Fibroblast of peridontal ligament (primary cell): ENCODE data around the gene PPP2R2C.

Experiments used
- DNase-seq: peaks from one replicate; pipeline ENCODE4 v3.0.0-alpha.2; 2010; ENCODE audit errors: extremely low read depth

PPP2R2C gene

GRCh38 chr4:6332042-6332668 is 140.3 kb downstream of the PPP2R2C start:
- peak; percentile 16 for DNase-seq

GRCh38 chr4:6331468-6331867 is 140.9 kb downstream of the PPP2R2C start:
- no peak for DNase-seq

GRCh38 chr4:6331018-6331417 is 141.4 kb downstream of the PPP2R2C start:
- DNase-seq = no peak

GRCh38 chr4:6330384-6330767 is 142.0 kb downstream of the PPP2R2C start:
- DNase-seq = no peak

- no peak for DNase-seq
These were observed 142.7 kb downstream of the PPP2R2C start for GRCh38 chr4:6329478-6330383.

- DNase-seq = no peak
These were observed 143.9 kb downstream of the PPP2R2C start for GRCh38 chr4:6328526-6328925.

GRCh38 chr4:6327220-6327917 is 145.0 kb downstream of the PPP2R2C start:
- DNase-seq = peak; percentile 55

- DNase-seq = no peak
These were observed 145.9 kb downstream of the PPP2R2C start for GRCh38 chr4:6326312-6327060.

GRCh38 chr4:6325788-6326290 is 146.6 kb downstream of the PPP2R2C start:
- no peak for DNase-seq

GRCh38 chr4:6324999-6325787 is 147.2 kb downstream of the PPP2R2C start:
- no peak for DNase-seq

GRCh38 chr4:6324461-6324998 is 147.9 kb downstream of the PPP2R2C start:
- no peak for DNase-seq

GRCh38 chr4:6322761-6323566 is 149.4 kb downstream of the PPP2R2C start:
- no peak for DNase-seq

GRCh38 chr4:6322067-6322760 is 150.2 kb downstream of the PPP2R2C start:
- no peak for DNase-seq

- DNase-seq = no peak
These were observed 151.1 kb downstream of the PPP2R2C start for GRCh38 chr4:6321361-6321760.

GRCh38 chr4:6320663-6321062 is 151.8 kb downstream of the PPP2R2C start:
- no peak for DNase-seq

GRCh38 chr4:6319530-6320150 is 152.8 kb downstream of the PPP2R2C start:
- DNase-seq = no peak

- no peak for DNase-seq
These were observed 154.2 kb downstream of the PPP2R2C start for GRCh38 chr4:6318206-6318605.

GRCh38 chr4:6316461-6317003 is 155.9 kb downstream of the PPP2R2C start:
- no peak for DNase-seq
